ENCODE data around the gene ZNF783. TPM values are rescaled to one million over a fixed set of nuclear protein-coding genes. Genes with fewer than 3 reads are reported as not detected.
"Not testable (repeated sequence)": the region's sequence is repeated elsewhere in the genome, so short reads cannot be mapped to it uniquely, and the experiment has no call there.

The ZNF783 gene
- total and polyA plus RNA-seq, 7 experiments from 2014 or later = 6.2 to 49.2 (median 30.5) TPM

DNA sequence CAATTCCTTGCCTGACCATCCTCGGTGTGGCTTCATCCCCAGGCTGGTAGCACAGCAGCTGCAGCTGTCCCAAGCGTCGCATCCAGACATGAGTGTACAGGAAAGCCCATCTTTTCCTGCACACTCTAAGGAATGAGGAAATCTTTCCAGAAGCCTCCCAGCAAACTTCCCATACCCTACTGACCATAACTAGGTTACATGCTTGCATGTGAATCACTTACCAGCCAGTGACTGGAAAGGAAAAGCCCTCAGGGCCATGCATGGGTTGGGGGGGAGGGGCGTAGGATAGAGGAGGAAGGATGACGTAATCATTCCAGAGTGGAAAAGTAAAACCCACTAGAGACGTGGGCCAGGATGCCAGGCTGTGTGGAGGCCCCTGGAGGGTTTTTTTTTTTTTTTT lies 41.5 kb upstream of the ZNF783 start:
- no peak overlapping the region for H3K4me3 Mint-ChIP-seq
- ChIA-PET CTCF (no interaction called here), POLR2A (no interaction called here)
- no peaks in the 10 kb centered on the region for H3K9me3 ChIP-seq (ENCODE audit: control insufficient read depth in 2 of 3, low read length in 3 of 3)
- peaks cover 0 to 64% (median 0%) of the 10 kb centered on the region in 3 experiments for H3K36me3 ChIP-seq (ENCODE audit: control insufficient read depth in 2 of 3, insufficient read depth in 3 of 3, low read length in 3 of 3)
- peaks cover 0 to 3% (median 0%) of the 10 kb centered on the region in 11 donors for H3K9me3 Mint-ChIP-seq
- H3K27ac ChIP-seq (ENCODE audit: low read depth, low read length) = no peak overlapping the region
- intact Hi-C loops (cut with micrococcal nuclease) = no loop called here
- DNase-seq = no peak
- H3K36me3 Mint-ChIP-seq = peaks cover 3 to 39% (median 11%) of the 10 kb centered on the region in 5 donors
- no peaks in the 10 kb centered on the region for H3K4me1 ChIP-seq (ENCODE audit: control insufficient read depth in 2 of 2, insufficient read depth in 2 of 2, low read length in 2 of 2)
- H3K27me3 ChIP-seq (ENCODE audit: control insufficient read depth in 2 of 2, insufficient read depth in 2 of 2, low read length in 2 of 2) = no peaks in the 10 kb centered on the region
- H3K27ac Mint-ChIP-seq = no peak overlapping the region
- H3K27me3 Mint-ChIP-seq = no peaks in the 10 kb centered on the region
- peaks cover 0 to 16% (median 0%) of the 10 kb centered on the region in 7 donors for H3K4me1 Mint-ChIP-seq
- ATAC-seq = no peak
- H3K4me3 ChIP-seq (ENCODE audit: low read length) = no peak overlapping the region

DNA sequence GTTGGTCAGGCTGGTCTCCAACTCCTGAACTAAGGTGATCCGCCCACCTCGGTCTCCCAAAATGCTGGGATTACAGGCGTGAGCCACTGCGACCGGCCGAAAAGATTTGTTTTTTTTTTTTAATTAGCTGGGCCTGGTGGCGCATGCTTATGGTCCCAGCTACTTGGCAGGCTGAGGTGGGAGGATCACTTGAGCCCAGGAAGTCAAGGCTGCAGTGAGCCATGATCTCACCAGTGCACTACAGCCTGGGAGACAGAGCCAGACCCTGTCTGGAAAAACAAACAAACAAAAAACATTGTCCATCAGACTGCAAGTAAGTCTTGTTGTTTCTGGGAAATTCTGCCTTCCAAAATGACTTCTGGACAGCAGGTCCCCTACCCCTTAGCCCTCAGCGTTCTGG lies 38.8 kb upstream of the ZNF783 start:
- H3K9me3 ChIP-seq (ENCODE audit: control insufficient read depth in 2 of 3, low read length in 3 of 3) = no peaks in the 10 kb centered on the region
- H3K4me1 ChIP-seq (ENCODE audit: control insufficient read depth in 2 of 2, insufficient read depth in 2 of 2, low read length in 2 of 2) = no peaks in the 10 kb centered on the region
- no peak overlapping the region for H3K4me3 ChIP-seq (ENCODE audit: low read length)
- peaks cover 3 to 29% (median 15%) of the 10 kb centered on the region in 5 donors for H3K36me3 Mint-ChIP-seq
- intact Hi-C loops (cut with micrococcal nuclease) = no loop called here
- H3K9me3 Mint-ChIP-seq = peaks cover 0 to 3% (median 0%) of the 10 kb centered on the region in 11 donors
- no peak overlapping the region for H3K27ac ChIP-seq (ENCODE audit: low read depth, low read length)
- H3K4me1 Mint-ChIP-seq = peaks cover 0 to 16% (median 0%) of the 10 kb centered on the region in 7 donors
- no peaks in the 10 kb centered on the region for H3K27me3 Mint-ChIP-seq
- DNase-seq = no peak
- ChIA-PET POLR2A (no interaction called here), CTCF (no interaction called here)
- H3K36me3 ChIP-seq (ENCODE audit: control insufficient read depth in 2 of 3, insufficient read depth in 3 of 3, low read length in 3 of 3) = peaks cover 0 to 38% (median 0%) of the 10 kb centered on the region in 3 experiments
- no peak overlapping the region for H3K27ac Mint-ChIP-seq
- no peaks in the 10 kb centered on the region for H3K27me3 ChIP-seq (ENCODE audit: control insufficient read depth in 2 of 2, insufficient read depth in 2 of 2, low read length in 2 of 2)
- H3K4me3 Mint-ChIP-seq = no peak overlapping the region
- ATAC-seq = no peak

- intact Hi-C loops (cut with micrococcal nuclease) = no loop called here
- Mint-ChIP-seq H3K27ac (no peak overlapping the region), H3K36me3 (peaks cover 3 to 27% (median 15%) of the 10 kb centered on the region in 5 donors), H3K4me3 (no peak overlapping the region), H3K9me3 (peaks cover 0 to 3% (median 0%) of the 10 kb centered on the region in 11 donors), H3K4me1 (peaks cover 0 to 16% (median 0%) of the 10 kb centered on the region in 7 donors), H3K27me3 (no peaks in the 10 kb centered on the region)
- ATAC-seq = no peak
- Histone ChIP-seq H3K36me3 (ENCODE audit: control insufficient read depth in 2 of 3, insufficient read depth in 3 of 3, low read length in 3 of 3) (peaks cover 0 to 32% (median 0%) of the 10 kb centered on the region in 3 experiments), H3K27ac (ENCODE audit: low read depth, low read length) (no peak overlapping the region), H3K4me3 (ENCODE audit: low read length) (no peak overlapping the region), H3K4me1 (ENCODE audit: control insufficient read depth in 2 of 2, insufficient read depth in 2 of 2, low read length in 2 of 2) (no peaks in the 10 kb centered on the region), H3K27me3 (ENCODE audit: control insufficient read depth in 2 of 2, insufficient read depth in 2 of 2, low read length in 2 of 2) (no peaks in the 10 kb centered on the region), H3K9me3 (ENCODE audit: control insufficient read depth in 2 of 3, low read length in 3 of 3) (no peaks in the 10 kb centered on the region)
- no peak for DNase-seq
- ChIA-PET POLR2A (no interaction called here), CTCF (no interaction called here)
Measured at GRCh38 chr7:149223761-149224160, 38.2 kb upstream of the ZNF783 start.

DNA sequence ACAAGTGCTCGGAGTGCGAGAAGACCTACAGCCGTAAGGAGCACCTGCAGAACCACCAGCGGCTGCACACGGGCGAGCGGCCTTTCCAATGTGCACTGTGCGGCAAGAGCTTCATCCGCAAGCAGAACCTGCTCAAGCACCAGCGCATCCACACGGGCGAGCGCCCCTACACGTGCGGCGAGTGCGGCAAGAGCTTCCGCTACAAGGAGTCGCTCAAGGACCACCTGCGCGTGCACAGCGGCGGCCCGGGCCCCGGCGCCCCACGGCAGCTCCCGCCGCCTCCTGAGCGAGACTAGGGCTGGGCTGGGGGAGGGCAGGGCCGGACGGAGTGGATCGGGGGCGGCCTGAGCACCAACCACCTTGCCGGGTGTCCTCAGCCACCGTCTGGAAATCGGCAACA lies 37.6 kb upstream of the ZNF783 start:
- ATAC-seq = no peak
- intact Hi-C loops (cut with micrococcal nuclease) = no loop called here
- H3K9me3 Mint-ChIP-seq = peaks cover 0 to 3% (median 0%) of the 10 kb centered on the region in 11 donors
- Histone ChIP-seq H3K27ac (ENCODE audit: low read depth, low read length) (no peak overlapping the region), H3K4me1 (ENCODE audit: control insufficient read depth in 2 of 2, insufficient read depth in 2 of 2, low read length in 2 of 2) (no peaks in the 10 kb centered on the region), H3K4me3 (ENCODE audit: low read length) (no peak overlapping the region), H3K36me3 (ENCODE audit: control insufficient read depth in 2 of 3, insufficient read depth in 3 of 3, low read length in 3 of 3) (peaks cover 0 to 28% (median 0%) of the 10 kb centered on the region in 3 experiments), H3K27me3 (ENCODE audit: control insufficient read depth in 2 of 2, insufficient read depth in 2 of 2, low read length in 2 of 2) (no peaks in the 10 kb centered on the region), H3K9me3 (ENCODE audit: control insufficient read depth in 2 of 3, low read length in 3 of 3) (no peaks in the 10 kb centered on the region)
- no peaks in the 10 kb centered on the region for H3K27me3 Mint-ChIP-seq
- no peak overlapping the region for H3K27ac Mint-ChIP-seq
- peaks cover 0 to 12% (median 0%) of the 10 kb centered on the region in 7 donors for H3K4me1 Mint-ChIP-seq
- ChIA-PET CTCF (no interaction called here), POLR2A (no interaction called here)
- no peak for DNase-seq
- H3K4me3 Mint-ChIP-seq = no peak overlapping the region
- H3K36me3 Mint-ChIP-seq = peaks cover 3 to 27% (median 11%) of the 10 kb centered on the region in 5 donors

DNA sequence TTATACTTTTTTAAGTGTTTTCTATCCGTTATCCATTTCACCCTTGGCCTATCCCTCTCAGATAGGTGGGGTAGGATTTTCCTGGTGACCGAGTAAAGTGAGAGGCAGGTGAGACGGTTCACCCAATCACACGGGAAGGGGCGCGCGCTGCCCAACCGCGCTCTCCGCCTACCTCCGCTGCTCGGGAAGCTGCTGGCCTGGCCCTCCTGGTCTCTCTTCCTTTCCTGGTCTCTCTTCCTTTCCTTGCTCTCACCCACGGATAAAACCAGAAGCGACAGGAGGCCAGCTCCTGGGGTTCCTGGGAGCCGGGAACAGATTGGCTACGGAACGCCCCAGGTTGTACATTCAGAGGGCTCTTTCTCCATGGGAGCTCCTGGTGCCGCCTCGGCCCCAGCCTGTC lies 36.9 kb upstream of the ZNF783 start:
- H3K9me3 ChIP-seq (ENCODE audit: control insufficient read depth in 2 of 3, low read length in 3 of 3) = no peaks in the 10 kb centered on the region
- no peak for ATAC-seq
- peaks cover 0 to 7% (median 0%) of the 10 kb centered on the region in 7 donors for H3K4me1 Mint-ChIP-seq
- peaks cover 3 to 23% (median 10%) of the 10 kb centered on the region in 5 donors for H3K36me3 Mint-ChIP-seq
- H3K36me3 ChIP-seq (ENCODE audit: control insufficient read depth in 2 of 3, insufficient read depth in 3 of 3, low read length in 3 of 3) = peaks cover 0 to 28% (median 0%) of the 10 kb centered on the region in 3 experiments
- no peak overlapping the region for H3K27ac Mint-ChIP-seq
- intact Hi-C loops (cut with micrococcal nuclease) = no loop called here
- no peak overlapping the region for H3K4me3 ChIP-seq (ENCODE audit: low read length)
- no peaks in the 10 kb centered on the region for H3K27me3 Mint-ChIP-seq
- peaks cover 0 to 3% (median 0%) of the 10 kb centered on the region in 11 donors for H3K9me3 Mint-ChIP-seq
- ChIA-PET POLR2A (no interaction called here), CTCF (no interaction called here)
- no peak overlapping the region for H3K4me3 Mint-ChIP-seq
- H3K27ac ChIP-seq (ENCODE audit: low read depth, low read length) = no peak overlapping the region
- no peak for DNase-seq
- H3K4me1 ChIP-seq (ENCODE audit: control insufficient read depth in 2 of 2, insufficient read depth in 2 of 2, low read length in 2 of 2) = no peaks in the 10 kb centered on the region
- no peaks in the 10 kb centered on the region for H3K27me3 ChIP-seq (ENCODE audit: control insufficient read depth in 2 of 2, insufficient read depth in 2 of 2, low read length in 2 of 2)

DNA sequence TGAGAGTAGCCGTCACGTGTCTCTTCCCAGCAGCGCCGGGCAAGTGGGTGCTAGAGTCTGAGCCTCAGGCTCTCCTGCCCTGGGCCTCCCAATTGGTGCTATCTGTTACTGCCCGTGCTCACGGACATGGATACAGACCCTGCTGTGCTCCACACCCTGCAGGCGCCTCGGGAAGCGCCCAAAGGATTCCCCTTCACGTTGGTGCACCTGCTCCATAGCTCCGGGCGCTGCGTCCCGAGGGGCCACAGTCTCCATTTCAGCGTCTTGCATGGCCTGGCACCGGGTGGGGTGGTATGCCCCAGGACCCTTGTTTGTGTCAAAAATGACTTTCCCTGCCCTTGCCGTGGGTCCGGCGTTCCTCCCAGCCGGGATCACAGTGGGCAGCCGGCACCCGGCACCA lies 36.3 kb upstream of the ZNF783 start:
- no peak overlapping the region for H3K27ac Mint-ChIP-seq
- no peak for DNase-seq
- CTCF ChIA-PET = interaction anchor here (0.6 kb wide), 1 partner anchor 1735 kb away, joined by 3 read pairs; no protein-coding TSS in a partner anchor

GRCh38 chr7:149226366-149226765 lies 35.6 kb upstream of the ZNF783 start:
- POLR2A ChIA-PET; H3K27me3 ChIP-seq (ENCODE audit: control insufficient read depth in 2 of 2, insufficient read depth in 2 of 2, low read length in 2 of 2); H3K4me1 ChIP-seq (ENCODE audit: control insufficient read depth in 2 of 2, insufficient read depth in 2 of 2, low read length in 2 of 2); H3K27me3 Mint-ChIP-seq; H3K27ac Mint-ChIP-seq; DNase-seq; intact Hi-C loops (cut with micrococcal nuclease); H3K4me3 ChIP-seq (ENCODE audit: low read length); ATAC-seq; H3K9me3 Mint-ChIP-seq; H3K9me3 ChIP-seq (ENCODE audit: control insufficient read depth in 2 of 3, low read length in 3 of 3); H3K4me1 Mint-ChIP-seq; H3K4me3 Mint-ChIP-seq; H3K27ac ChIP-seq (ENCODE audit: low read depth, low read length): not testable (repeated sequence)
- peaks cover 0 to 23% (median 0%) of the 10 kb centered on the region in 3 experiments for H3K36me3 ChIP-seq (ENCODE audit: control insufficient read depth in 2 of 3, insufficient read depth in 3 of 3, low read length in 3 of 3)
- H3K36me3 Mint-ChIP-seq = peaks cover 2 to 19% (median 10%) of the 10 kb centered on the region in 5 donors
- CTCF ChIA-PET = interaction anchor here (0.6 kb wide), 1 partner anchor 1735 kb away, joined by 3 read pairs; no protein-coding TSS in a partner anchor

More for the DNA sequence above, 36.3 kb upstream of the ZNF783 start:
- peaks cover 0 to 7% (median 0%) of the 10 kb centered on the region in 7 donors for H3K4me1 Mint-ChIP-seq
- no peaks in the 10 kb centered on the region for H3K4me1 ChIP-seq (ENCODE audit: control insufficient read depth in 2 of 2, insufficient read depth in 2 of 2, low read length in 2 of 2)
- POLR2A ChIA-PET = interaction anchor here (0.6 kb wide), 1 partner anchor 41 kb away, joined by 4 read pairs; no protein-coding TSS in a partner anchor
- ATAC-seq = no peak
- peaks cover 0 to 27% (median 0%) of the 10 kb centered on the region in 3 experiments for H3K36me3 ChIP-seq (ENCODE audit: control insufficient read depth in 2 of 3, insufficient read depth in 3 of 3, low read length in 3 of 3)
- intact Hi-C loops (cut with micrococcal nuclease) = no loop called here
- H3K27ac ChIP-seq (ENCODE audit: low read depth, low read length) = no peak overlapping the region
- no peaks in the 10 kb centered on the region for H3K9me3 ChIP-seq (ENCODE audit: control insufficient read depth in 2 of 3, low read length in 3 of 3)
- H3K27me3 ChIP-seq (ENCODE audit: control insufficient read depth in 2 of 2, insufficient read depth in 2 of 2, low read length in 2 of 2) = no peaks in the 10 kb centered on the region
- H3K4me3 ChIP-seq (ENCODE audit: low read length) = no peak overlapping the region
- H3K9me3 Mint-ChIP-seq = peaks cover 0 to 3% (median 0%) of the 10 kb centered on the region in 11 donors
- H3K4me3 Mint-ChIP-seq = no peak overlapping the region
- peaks cover 3 to 23% (median 10%) of the 10 kb centered on the region in 5 donors for H3K36me3 Mint-ChIP-seq
- H3K27me3 Mint-ChIP-seq = no peaks in the 10 kb centered on the region

All from naive thymus-derived CD4-positive, alpha-beta T cell (primary cell).